ENCODE measurements around the gene SLC5A10.

DNA sequence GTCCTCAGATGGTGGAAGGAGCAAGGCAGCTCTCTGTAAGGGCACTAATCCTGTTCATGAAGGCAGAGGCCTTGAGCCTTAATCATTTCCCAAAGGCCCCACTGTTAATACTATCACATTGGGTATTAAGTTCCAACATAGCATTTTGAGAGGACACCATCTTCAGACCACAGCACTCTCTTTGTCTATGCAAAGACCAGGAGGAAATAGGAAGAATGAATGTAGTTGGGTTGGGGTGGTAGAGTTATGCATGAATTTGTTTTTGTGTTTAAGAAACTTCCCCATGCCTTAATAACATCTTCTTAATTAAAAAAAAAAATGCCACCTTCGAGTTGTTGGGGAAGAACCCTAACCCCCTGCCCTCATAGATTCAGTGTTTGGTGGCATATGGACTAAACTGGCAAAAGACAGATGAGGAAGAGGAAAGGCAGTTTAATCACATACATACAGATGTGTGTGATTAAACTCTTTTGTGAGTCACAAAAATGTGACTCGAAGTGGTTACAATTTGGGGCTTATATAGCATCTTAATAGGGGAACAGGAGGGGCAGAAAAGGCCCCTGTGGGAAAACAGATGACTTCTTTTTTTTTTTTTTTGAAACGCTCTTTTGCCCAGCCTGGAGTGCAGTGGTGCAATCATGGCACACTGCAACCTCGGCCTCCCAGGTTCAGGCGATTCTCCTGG lies 35.0 kb upstream of the SLC5A10 start:
- TF ChIP-seq, protein P1, sequence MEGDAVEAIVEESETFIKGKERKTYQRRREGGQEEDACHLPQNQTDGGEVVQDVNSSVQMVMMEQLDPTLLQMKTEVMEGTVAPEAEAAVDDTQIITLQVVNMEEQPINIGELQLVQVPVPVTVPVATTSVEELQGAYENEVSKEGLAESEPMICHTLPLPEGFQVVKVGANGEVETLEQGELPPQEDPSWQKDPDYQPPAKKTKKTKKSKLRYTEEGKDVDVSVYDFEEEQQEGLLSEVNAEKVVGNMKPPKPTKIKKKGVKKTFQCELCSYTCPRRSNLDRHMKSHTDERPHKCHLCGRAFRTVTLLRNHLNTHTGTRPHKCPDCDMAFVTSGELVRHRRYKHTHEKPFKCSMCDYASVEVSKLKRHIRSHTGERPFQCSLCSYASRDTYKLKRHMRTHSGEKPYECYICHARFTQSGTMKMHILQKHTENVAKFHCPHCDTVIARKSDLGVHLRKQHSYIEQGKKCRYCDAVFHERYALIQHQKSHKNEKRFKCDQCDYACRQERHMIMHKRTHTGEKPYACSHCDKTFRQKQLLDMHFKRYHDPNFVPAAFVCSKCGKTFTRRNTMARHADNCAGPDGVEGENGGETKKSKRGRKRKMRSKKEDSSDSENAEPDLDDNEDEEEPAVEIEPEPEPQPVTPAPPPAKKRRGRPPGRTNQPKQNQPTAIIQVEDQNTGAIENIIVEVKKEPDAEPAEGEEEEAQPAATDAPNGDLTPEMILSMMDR (optimal IDR thresholded peaks at IDR 0.05 in 1 of 3, IDR thresholded peaks at IDR 0.05 in 1 of 3, conservative IDR thresholded peaks at IDR 0.05 in 1 of 3; ENCODE audit: extremely low read depth in 1 of 3, insufficient read depth in 2 of 3, low read length in 3 of 3) = no peak
- no peak for TF ChIP-seq EZH2 (IDR thresholded peaks at IDR 0.05; ENCODE audit: low read length)

All from keratinocyte (primary cell).